ENCODE measurements around the gene GABRQ.
"Not testable (repeated sequence)": the region's sequence is repeated elsewhere in the genome, so short reads cannot be mapped to it uniquely, and the experiment has no call there.

GABRQ gene

GRCh38 chrX:152663086-152663485, 25.4 kb downstream of the GABRQ start:
- Histone ChIP-seq H3K9me3 (replicated peaks; ENCODE audit: low read length) (no peaks in the 10 kb centered on the region), H3K4me1 (ENCODE audit: control insufficient read depth, insufficient read depth, low read length) (no peaks in the 10 kb centered on the region), H3K9ac (ENCODE audit: low read depth, low read length) (no peak overlapping the region), H3K36me3 (ENCODE audit: insufficient read depth, low read length) (no peaks in the 10 kb centered on the region), H3K4me2 (ENCODE audit: low read length) (no peak overlapping the region), H3K27me3 (ENCODE audit: control insufficient read depth, insufficient read depth, low read length) (no peaks in the 10 kb centered on the region), H3K4me3 (ENCODE audit: low read length) (no peak overlapping the region)

- Histone ChIP-seq H3K36me3 (ENCODE audit: insufficient read depth, low read length) (no peaks in the 10 kb centered on the region), H3K4me3 (ENCODE audit: low read length) (no peak overlapping the region), H3K4me1 (ENCODE audit: control insufficient read depth, insufficient read depth, low read length) (no peaks in the 10 kb centered on the region), H3K4me2 (ENCODE audit: low read length) (no peak overlapping the region), H3K9me3 (replicated peaks; ENCODE audit: low read length) (no peaks in the 10 kb centered on the region), H3K27me3 (ENCODE audit: control insufficient read depth, insufficient read depth, low read length) (no peaks in the 10 kb centered on the region), H3K9ac (ENCODE audit: low read depth, low read length) (no peak overlapping the region)
These were observed 36.4 kb downstream of the GABRQ start for GRCh38 chrX:152674135-152674534.

GRCh38 chrX:152674652-152675051, 37.0 kb downstream of the GABRQ start:
- not testable (repeated sequence) for H3K4me1 ChIP-seq (ENCODE audit: control insufficient read depth, insufficient read depth, low read length); H3K4me3 ChIP-seq (ENCODE audit: low read length); H3K4me2 ChIP-seq (ENCODE audit: low read length); H3K9ac ChIP-seq (ENCODE audit: low read depth, low read length); H3K36me3 ChIP-seq (ENCODE audit: insufficient read depth, low read length); H3K27me3 ChIP-seq (ENCODE audit: control insufficient read depth, insufficient read depth, low read length); H3K9me3 ChIP-seq (replicated peaks; ENCODE audit: low read length)

- not testable (repeated sequence) for H3K9me3 ChIP-seq (replicated peaks; ENCODE audit: low read length); H3K9ac ChIP-seq (ENCODE audit: low read depth, low read length); H3K36me3 ChIP-seq (ENCODE audit: insufficient read depth, low read length); H3K4me3 ChIP-seq (ENCODE audit: low read length); H3K4me1 ChIP-seq (ENCODE audit: control insufficient read depth, insufficient read depth, low read length); H3K4me2 ChIP-seq (ENCODE audit: low read length); H3K27me3 ChIP-seq (ENCODE audit: control insufficient read depth, insufficient read depth, low read length)
These were observed 43.3 kb downstream of the GABRQ start for GRCh38 chrX:152681012-152681411.

GRCh38 chrX:152697952-152698931, 60.5 kb downstream of the GABRQ start, which contains the start of gene MAGEA3:
TSS of gene MAGEA3 (plus strand) at chrX:152698794. CDS start at chrX:152700833, 2,039 bp downstream.
- not testable (repeated sequence) for H3K9ac ChIP-seq (ENCODE audit: low read depth, low read length); H3K4me3 ChIP-seq (ENCODE audit: low read length); H3K4me2 ChIP-seq (ENCODE audit: low read length); H3K4me1 ChIP-seq (ENCODE audit: control insufficient read depth, insufficient read depth, low read length); H3K36me3 ChIP-seq (ENCODE audit: insufficient read depth, low read length); H3K9me3 ChIP-seq (replicated peaks; ENCODE audit: low read length); H3K27me3 ChIP-seq (ENCODE audit: control insufficient read depth, insufficient read depth, low read length)

GRCh38 chrX:152700390-152700789, 62.7 kb downstream of the GABRQ start:
- H3K27me3 ChIP-seq (ENCODE audit: control insufficient read depth, insufficient read depth, low read length), result not testable (repeated sequence)

GRCh38 chrX:152706500-152706899, 68.8 kb downstream of the GABRQ start:
- not testable (repeated sequence) for H3K36me3 ChIP-seq (ENCODE audit: insufficient read depth, low read length); H3K9ac ChIP-seq (ENCODE audit: low read depth, low read length)

More at GRCh38 chrX:152700390-152700789, 62.7 kb downstream of the GABRQ start:
- not testable (repeated sequence) for H3K4me1 ChIP-seq (ENCODE audit: control insufficient read depth, insufficient read depth, low read length); H3K36me3 ChIP-seq (ENCODE audit: insufficient read depth, low read length); H3K9ac ChIP-seq (ENCODE audit: low read depth, low read length); H3K9me3 ChIP-seq (replicated peaks; ENCODE audit: low read length); H3K4me2 ChIP-seq (ENCODE audit: low read length); H3K4me3 ChIP-seq (ENCODE audit: low read length)

More at GRCh38 chrX:152706500-152706899, 68.8 kb downstream of the GABRQ start:
- not testable (repeated sequence) for H3K4me3 ChIP-seq (ENCODE audit: low read length); H3K27me3 ChIP-seq (ENCODE audit: control insufficient read depth, insufficient read depth, low read length); H3K4me1 ChIP-seq (ENCODE audit: control insufficient read depth, insufficient read depth, low read length); H3K9me3 ChIP-seq (replicated peaks; ENCODE audit: low read length); H3K4me2 ChIP-seq (ENCODE audit: low read length)

Data from skeletal muscle satellite cell (primary cell).